Activated naive CD4-positive, alpha-beta T cell treated with anti-CD3 and anti-CD28 coated beads, Interleukin-2, amount 50 U/mL, for 72 hours (primary cell): ENCODE results near the gene ORAI1. TPM values are rescaled to one million over a fixed set of nuclear protein-coding genes. Genes with fewer than 3 reads are reported as not detected.
A peak's percentile ranks its signal among the peaks of the same experiment; 100 is the strongest.
"Not testable (repeated sequence)": the region's sequence is repeated elsewhere in the genome, so short reads cannot be mapped to it uniquely, and the experiment has no call there.

Experiments
- ATAC-seq, 2 donors: fragments of 150-1000 bp; cut with Tn5 transposase; 2 replicates each; pipeline ENCODE4 v1.10.0; 2021; ENCODE audit warnings: mild to moderate bottlenecking in 2 of 2, moderate library complexity in 2 of 2
- DNase-seq, 2 donors: peaks; one replicate each; pipeline ENCODE4 v3.0.0; 2021 to 2022; ENCODE audit warnings: low spot score in 2 of 2
- H3K27ac Mint-ChIP-seq, 2 donors: one replicate each; pipeline ENCODE4 v1.8.0; 2022; ENCODE audit warnings: mild to moderate bottlenecking in 2 of 2, mixed read lengths in 2 of 2
- H3K36me3 Mint-ChIP-seq, 2 donors: one replicate each; pipeline ENCODE4 v1.8.0; 2022; ENCODE audit warnings: mixed read lengths in 2 of 2
- H3K9me3 Mint-ChIP-seq, 2 donors: one replicate each; pipeline ENCODE4 v1.8.0; 2022; ENCODE audit warnings: mixed read lengths in 2 of 2
- total RNA-seq, 2 donors: library from RNA; stranded (reverse); gene quantifications; one replicate each; pipeline ENCODE4 v1.2.3, GENCODE V29; 2022

Gene ORAI1
- total RNA-seq, 2 donors from 2014 or later: 23.0 to 23.2 TPM

DNA sequence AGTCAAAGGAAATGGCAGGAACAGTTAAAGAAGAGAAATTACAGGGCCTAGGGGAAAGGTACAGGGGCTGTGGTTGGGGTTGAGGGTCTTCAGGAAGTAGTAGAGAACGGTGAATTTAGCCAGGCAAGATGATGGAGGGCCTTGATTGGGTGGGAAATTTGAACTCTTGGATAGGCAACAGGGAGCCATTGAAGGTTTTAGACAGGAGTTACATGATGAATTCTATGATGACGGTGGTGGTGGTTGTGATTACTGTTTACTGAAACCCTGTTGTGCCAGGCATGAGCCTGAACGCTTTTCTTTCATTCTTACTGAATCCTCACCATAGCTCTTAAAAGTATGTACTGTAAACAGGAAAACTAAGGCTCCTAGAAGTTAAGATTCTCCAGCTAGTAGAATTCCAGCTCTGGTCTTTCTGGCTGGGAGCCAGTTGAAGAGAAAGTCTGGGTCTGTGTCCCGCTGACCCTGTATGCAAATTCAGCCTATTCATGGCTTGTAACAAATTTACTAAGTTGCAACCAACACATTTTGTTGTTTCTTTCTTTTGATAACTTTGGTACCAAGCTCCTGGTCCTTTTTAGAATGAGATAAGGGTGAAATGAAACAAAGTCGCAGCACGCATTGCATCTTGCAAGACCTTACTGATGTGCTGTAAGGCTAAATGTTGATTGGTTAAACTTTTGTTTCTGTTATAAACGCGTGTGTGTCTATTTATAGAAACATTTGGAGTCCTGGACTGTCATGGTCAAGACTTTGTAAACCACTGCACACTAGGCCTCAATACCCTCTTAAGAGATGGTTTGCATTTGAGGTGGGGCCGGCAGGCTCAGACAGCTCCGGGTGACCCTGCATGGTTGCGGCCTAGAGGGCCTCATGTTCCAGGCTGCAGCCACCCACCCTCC, 6.0 kb downstream of the ORAI1 start:
- no peak for ATAC-seq
- DNase-seq: no peak
- no peaks in the 10 kb centered on the region for H3K9me3 Mint-ChIP-seq
- peaks cover 23 to 42% of the 10 kb centered on the region in 2 donors for H3K36me3 Mint-ChIP-seq
- peak overlapping the region; percentile 34 to 69 for H3K27ac Mint-ChIP-seq

GRCh38 chr12:121633833-121634196, 7.5 kb downstream of the ORAI1 start:
- not testable (repeated sequence) for ATAC-seq, DNase-seq, H3K27ac Mint-ChIP-seq, H3K9me3 Mint-ChIP-seq
- H3K36me3 Mint-ChIP-seq: peaks cover 12 to 28% of the 10 kb centered on the region in 2 donors

GRCh38 chr12:121634836-121635235, 8.5 kb downstream of the ORAI1 start:
- H3K36me3 Mint-ChIP-seq: peaks cover 5 to 28% of the 10 kb centered on the region in 2 donors
- no peaks in the 10 kb centered on the region for H3K9me3 Mint-ChIP-seq
- no peak for ATAC-seq

GRCh38 chr12:121637231-121637914, 11.0 kb downstream of the ORAI1 start:
- H3K9me3 Mint-ChIP-seq: no peaks in the 10 kb centered on the region
- H3K36me3 Mint-ChIP-seq: peaks cover 0 to 18% of the 10 kb centered on the region in 2 donors
- H3K27ac Mint-ChIP-seq: peak overlapping the region; percentile 81 to 97
- ATAC-seq: peak; percentile 65 to 83
- DNase-seq: peak; percentile 45 to 79

More at GRCh38 chr12:121634836-121635235, 8.5 kb downstream of the ORAI1 start:
- no peak for DNase-seq
- H3K27ac Mint-ChIP-seq: peak overlapping the region; percentile 44 to 86

DNA sequence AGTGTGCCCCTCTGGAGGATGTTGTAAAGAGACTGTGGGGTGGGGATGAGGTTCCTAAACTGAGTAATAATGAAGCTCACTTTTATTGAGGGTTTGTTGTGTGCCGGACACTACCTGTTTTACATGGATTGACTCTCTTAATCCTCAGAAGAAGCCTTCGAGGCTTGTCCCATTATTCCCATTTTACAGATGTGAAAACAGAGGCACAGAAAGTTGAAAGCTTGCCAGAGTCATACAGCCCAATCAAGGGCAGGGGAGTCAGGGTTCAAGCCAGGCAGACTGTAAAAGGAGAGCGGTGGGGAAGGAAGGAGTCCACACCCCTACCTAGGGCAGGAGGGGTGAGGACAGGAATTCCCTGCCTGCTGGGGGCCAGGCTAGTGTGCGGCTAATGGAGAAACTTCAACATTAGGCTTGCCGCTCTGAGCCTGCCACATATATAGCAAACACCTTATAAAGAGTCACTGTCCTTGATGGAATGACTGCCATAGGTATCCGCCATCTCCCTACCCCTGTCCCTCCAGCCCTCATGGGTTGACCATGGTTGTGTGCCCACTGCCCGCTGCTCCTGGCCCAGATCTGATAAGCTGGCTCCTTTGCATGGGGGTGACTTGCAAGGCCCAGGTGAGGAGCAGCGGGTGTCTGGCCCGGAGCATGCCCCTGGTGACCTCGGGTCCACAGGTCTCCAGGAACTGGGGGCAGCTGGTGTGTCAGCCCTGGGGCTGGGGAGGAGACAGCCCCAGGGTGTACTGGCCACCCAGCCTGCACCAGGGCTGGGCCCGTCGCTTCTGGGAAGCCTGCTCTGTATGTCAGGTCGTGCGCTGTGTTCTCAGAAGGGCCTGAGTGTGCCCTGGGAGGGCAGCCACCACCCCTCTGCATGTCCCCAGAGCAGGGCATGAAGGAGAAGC, 12.2 kb downstream of the ORAI1 start:
- no peaks in the 10 kb centered on the region for H3K9me3 Mint-ChIP-seq
- ATAC-seq (no peak), DNase-seq (no peak)
- H3K27ac Mint-ChIP-seq: peak overlapping the region; percentile 60 to 81
- H3K36me3 Mint-ChIP-seq: peaks cover 0 to 15% of the 10 kb centered on the region in 2 donors

DNA sequence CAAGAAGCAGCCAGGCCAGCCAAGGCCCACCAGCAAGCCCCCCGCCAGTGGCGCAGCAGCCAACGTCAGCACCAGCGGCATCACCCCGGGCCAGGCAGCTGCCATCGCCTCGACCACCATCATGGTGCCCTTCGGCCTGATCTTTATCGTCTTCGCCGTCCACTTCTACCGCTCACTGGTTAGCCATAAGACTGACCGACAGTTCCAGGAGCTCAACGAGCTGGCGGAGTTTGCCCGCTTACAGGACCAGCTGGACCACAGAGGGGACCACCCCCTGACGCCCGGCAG, 15.0 kb downstream of the ORAI1 start:
- ATAC-seq (no peak), DNase-seq (no peak)
- H3K9me3 Mint-ChIP-seq: no peaks in the 10 kb centered on the region
- peaks cover 0 to 6% of the 10 kb centered on the region in 2 donors for H3K36me3 Mint-ChIP-seq
- H3K27ac Mint-ChIP-seq: peak overlapping the region; percentile 15 to 50

- Mint-ChIP-seq H3K9me3 (no peaks in the 10 kb centered on the region), H3K36me3 (no peaks in the 10 kb centered on the region), H3K27ac (peak overlapping the region in 1 of 2 donors; percentile 78)
- ATAC-seq: no peak
- DNase-seq: no peak
These were observed 22.2 kb downstream of the ORAI1 start for GRCh38 chr12:121648458-121649028.

DNA sequence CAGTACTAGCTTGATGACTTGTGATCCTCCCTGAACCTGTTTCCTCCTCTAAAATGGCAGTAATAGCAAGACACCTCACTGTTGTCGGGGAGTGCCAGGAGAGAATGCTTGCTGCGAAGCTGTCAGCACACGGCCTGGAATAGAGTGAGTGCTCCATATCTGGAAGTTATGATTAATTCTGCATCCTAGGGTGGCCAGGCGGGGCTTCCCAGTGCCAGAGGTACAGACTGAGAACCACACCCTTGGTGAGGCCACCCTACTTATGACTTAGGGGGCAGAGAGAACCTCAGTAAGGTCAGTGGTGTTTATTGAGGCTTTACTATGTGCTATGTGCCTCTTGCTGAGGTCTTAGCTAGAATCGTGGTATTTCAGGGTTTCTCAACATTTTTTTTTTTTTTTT, 23.0 kb downstream of the ORAI1 start:
- DNase-seq (no peak), ATAC-seq (peak; percentile 26 to 67)
- H3K36me3 Mint-ChIP-seq: peaks cover 0 to 3% of the 10 kb centered on the region in 2 donors
- H3K9me3 Mint-ChIP-seq: peaks cover 0 to 2% of the 10 kb centered on the region in 2 donors
- peak overlapping the region; percentile 10 to 78 for H3K27ac Mint-ChIP-seq

GRCh38 chr12:121649819-121650353, 23.6 kb downstream of the ORAI1 start:
- Mint-ChIP-seq H3K36me3 (peaks cover 0 to 7% of the 10 kb centered on the region in 2 donors), H3K27ac (peak overlapping the region; percentile 78 to 91), H3K9me3 (peaks cover 0 to 6% of the 10 kb centered on the region in 2 donors)
- ATAC-seq: peak; percentile 43 to 86
- no peak for DNase-seq

DNA sequence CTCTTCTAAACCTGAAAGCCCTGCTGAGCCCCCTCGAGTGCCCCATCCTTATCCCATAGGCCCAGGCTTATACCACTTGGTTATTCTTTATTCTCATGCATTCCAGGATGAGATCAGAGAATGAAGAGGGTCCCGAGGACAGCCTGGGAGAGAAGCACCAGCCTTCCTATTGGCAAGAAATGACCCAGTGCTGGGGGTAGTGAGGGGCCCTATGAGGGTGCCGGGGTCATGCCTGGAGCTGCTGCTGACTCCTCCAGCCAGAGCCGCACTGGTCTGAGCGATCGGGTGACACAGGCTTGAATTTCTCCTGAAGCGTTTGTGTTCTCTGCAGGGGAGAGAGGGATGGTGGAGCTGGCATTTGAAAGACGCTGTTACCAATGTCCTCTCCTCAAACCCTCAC, 25.0 kb downstream of the ORAI1 start:
- no peak overlapping the region for H3K27ac Mint-ChIP-seq

GRCh38 chr12:121652767-121653497, 26.6 kb downstream of the ORAI1 start:
- Mint-ChIP-seq H3K36me3 (peaks cover 0 to 7% of the 10 kb centered on the region in 2 donors), H3K9me3 (peaks cover 4 to 6% of the 10 kb centered on the region in 2 donors), H3K27ac (no peak overlapping the region)
- DNase-seq (no peak), ATAC-seq (no peak)

More for the DNA sequence above, 25.0 kb downstream of the ORAI1 start:
- DNase-seq (no peak), ATAC-seq (no peak)
- Mint-ChIP-seq H3K9me3 (peaks cover 4 to 6% of the 10 kb centered on the region in 2 donors), H3K36me3 (peaks cover 0 to 7% of the 10 kb centered on the region in 2 donors)

- no peak for ATAC-seq
These were observed 27.7 kb downstream of the ORAI1 start for GRCh38 chr12:121653999-121654398.

GRCh38 chr12:121656122-121656521, 29.8 kb downstream of the ORAI1 start:
- DNase-seq: no peak
- H3K36me3 Mint-ChIP-seq: peaks cover 0 to 7% of the 10 kb centered on the region in 2 donors
- H3K27ac Mint-ChIP-seq: no peak overlapping the region
- H3K9me3 Mint-ChIP-seq: peaks cover 4 to 6% of the 10 kb centered on the region in 2 donors
- ATAC-seq: no peak

More at GRCh38 chr12:121653999-121654398, 27.7 kb downstream of the ORAI1 start:
- no peak overlapping the region for H3K27ac Mint-ChIP-seq
- H3K36me3 Mint-ChIP-seq: peaks cover 0 to 7% of the 10 kb centered on the region in 2 donors
- peaks cover 4 to 6% of the 10 kb centered on the region in 2 donors for H3K9me3 Mint-ChIP-seq
- DNase-seq: no peak

GRCh38 chr12:121657305-121658008, 31.1 kb downstream of the ORAI1 start:
- ATAC-seq (peak; percentile 56 to 66), DNase-seq (no peak)
- Mint-ChIP-seq H3K9me3 (peaks cover 4 to 6% of the 10 kb centered on the region in 2 donors), H3K36me3 (peaks cover 0 to 7% of the 10 kb centered on the region in 2 donors), H3K27ac (peak overlapping the region; percentile 60 to 66)
